Bronchial epithelial cell (primary cell): ENCODE measurements around the gene PTGFRN. TPM values are rescaled to one million over a fixed set of nuclear protein-coding genes. Genes with fewer than 3 reads are reported as not detected.

Experiments
- DNase-seq: peaks from one replicate; pipeline ENCODE4 v3.0.0-alpha.2; 2010; ENCODE audit warnings: low read depth
- FAIRE-seq: peaks from 2 replicates; lab custom pipeline; 2011; peaks lifted over from hg19 to GRCh38; lab: Jason Lieb, UNC
- H3K27me3 ChIP-seq: 2 replicates; pipeline ENCODE4 v1.5.1; 2011; ENCODE audit warnings: low read length; ENCODE audit not compliant: control insufficient read depth, insufficient read depth
- H3K36me3 ChIP-seq: 2 replicates; pipeline ENCODE4 v1.5.1; 2011; ENCODE audit warnings: low read length; ENCODE audit not compliant: control insufficient read depth, insufficient read depth
- H3K4me3 ChIP-seq: 2 replicates; pipeline ENCODE4 v1.5.1; 2011; ENCODE audit warnings: mild to moderate bottlenecking, low read depth, low read length, control low read depth
- total RNA-seq: library from RNA; depleted of rRNA; stranded (reverse); fragments of >200 nt; gene quantifications from 2 replicates; pipeline ENCODE4 v1.2.1, GENCODE V29; 2014
- TF ChIP-seq, protein P1 (sequence below): IDR thresholded peaks from 2 replicates; pipeline ENCODE4 v1.5.1; 2011; ENCODE audit warnings: mild to moderate bottlenecking, moderate library complexity, low read length, control low read depth, inconsistent platforms; ENCODE audit not compliant: insufficient read depth, severe bottlenecking

The PTGFRN gene
- total RNA-seq, 1 donor from 2014 or later, result 89.2 TPM

- TF ChIP-seq, protein P1, sequence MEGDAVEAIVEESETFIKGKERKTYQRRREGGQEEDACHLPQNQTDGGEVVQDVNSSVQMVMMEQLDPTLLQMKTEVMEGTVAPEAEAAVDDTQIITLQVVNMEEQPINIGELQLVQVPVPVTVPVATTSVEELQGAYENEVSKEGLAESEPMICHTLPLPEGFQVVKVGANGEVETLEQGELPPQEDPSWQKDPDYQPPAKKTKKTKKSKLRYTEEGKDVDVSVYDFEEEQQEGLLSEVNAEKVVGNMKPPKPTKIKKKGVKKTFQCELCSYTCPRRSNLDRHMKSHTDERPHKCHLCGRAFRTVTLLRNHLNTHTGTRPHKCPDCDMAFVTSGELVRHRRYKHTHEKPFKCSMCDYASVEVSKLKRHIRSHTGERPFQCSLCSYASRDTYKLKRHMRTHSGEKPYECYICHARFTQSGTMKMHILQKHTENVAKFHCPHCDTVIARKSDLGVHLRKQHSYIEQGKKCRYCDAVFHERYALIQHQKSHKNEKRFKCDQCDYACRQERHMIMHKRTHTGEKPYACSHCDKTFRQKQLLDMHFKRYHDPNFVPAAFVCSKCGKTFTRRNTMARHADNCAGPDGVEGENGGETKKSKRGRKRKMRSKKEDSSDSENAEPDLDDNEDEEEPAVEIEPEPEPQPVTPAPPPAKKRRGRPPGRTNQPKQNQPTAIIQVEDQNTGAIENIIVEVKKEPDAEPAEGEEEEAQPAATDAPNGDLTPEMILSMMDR, result no peak
- H3K4me3 ChIP-seq, result no peak overlapping the region
- FAIRE-seq (no peak), DNase-seq (no peak)
- H3K27me3 ChIP-seq, result no peaks in the 10 kb centered on the region
- peaks cover 18% of the 10 kb centered on the region for H3K36me3 ChIP-seq
These were observed 46.7 kb downstream of the PTGFRN start for GRCh38 chr1:116956378-116956777.

DNA sequence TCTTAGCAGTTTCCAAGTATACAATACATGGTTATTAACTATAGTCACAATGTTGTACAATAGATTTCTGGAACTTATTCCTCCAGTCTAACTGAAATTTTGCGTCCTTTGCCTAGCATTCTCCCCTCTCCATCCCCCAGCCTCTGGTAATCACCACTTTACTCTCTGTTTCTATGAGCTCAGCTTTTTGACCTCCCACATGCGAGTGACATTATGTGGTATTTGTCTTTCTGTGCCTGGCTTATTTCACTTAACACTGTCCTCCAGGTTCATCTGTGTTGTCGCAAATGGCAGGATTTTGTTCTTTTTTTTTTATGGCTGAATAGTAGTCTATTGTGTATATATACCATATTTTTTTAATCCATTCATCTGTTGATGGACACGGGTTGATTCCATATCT lies 47.9 kb downstream of the PTGFRN start:
- FAIRE-seq, result no peak
- DNase-seq, result no peak
- H3K36me3 ChIP-seq, result peaks cover 25% of the 10 kb centered on the region
- TF ChIP-seq, protein P1, result no peak
- H3K27me3 ChIP-seq, result no peaks in the 10 kb centered on the region
- H3K4me3 ChIP-seq, result no peak overlapping the region

DNA sequence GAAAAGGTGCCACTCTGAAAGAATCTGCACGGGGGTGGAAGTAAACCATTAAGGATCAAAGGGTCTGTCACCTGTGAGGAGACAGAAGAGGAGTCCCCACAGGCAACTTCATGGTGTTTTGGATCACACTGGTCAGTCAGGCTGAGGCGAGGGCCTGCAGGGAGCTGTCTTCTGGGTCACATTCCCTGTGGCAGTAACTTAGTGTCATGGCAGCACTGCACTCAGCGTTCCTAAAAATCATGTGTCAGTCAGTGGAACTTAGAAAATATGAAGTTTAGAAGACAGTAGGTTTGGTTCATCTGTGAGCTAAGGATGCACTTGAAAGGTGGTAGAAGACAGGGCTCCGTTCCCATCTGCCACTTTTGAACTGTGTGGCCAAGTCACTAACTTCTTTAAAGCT lies 48.4 kb downstream of the PTGFRN start:
- Histone ChIP-seq H3K36me3 (peaks cover 28% of the 10 kb centered on the region), H3K4me3 (no peak overlapping the region), H3K27me3 (no peaks in the 10 kb centered on the region)
- TF ChIP-seq, protein P1, result no peak
- DNase-seq (no peak), FAIRE-seq (no peak)

DNA sequence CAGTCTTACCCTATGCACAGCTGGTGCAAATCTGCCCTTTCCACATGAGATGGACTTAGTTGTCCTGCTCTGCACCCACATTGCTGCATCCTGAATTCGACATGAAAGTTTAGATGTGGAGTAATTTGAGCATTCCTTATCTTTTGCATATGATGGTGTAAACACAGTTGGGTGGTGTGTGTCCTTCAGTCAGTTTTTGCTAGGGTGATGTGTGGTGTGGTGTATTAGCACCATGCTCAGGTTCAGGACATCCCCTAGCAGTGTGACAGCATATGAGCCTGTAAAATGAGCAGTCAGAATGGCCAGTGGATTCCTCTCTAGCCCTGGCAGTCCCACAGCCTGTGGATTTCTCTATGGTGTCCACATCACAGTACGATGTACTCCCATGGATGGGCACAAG lies 49.3 kb downstream of the PTGFRN start:
- peaks cover 28% of the 10 kb centered on the region for H3K36me3 ChIP-seq
- H3K27me3 ChIP-seq, result no peaks in the 10 kb centered on the region
- FAIRE-seq (peak; percentile 52), DNase-seq (no peak)
- TF ChIP-seq, protein P1, result no peak
- H3K4me3 ChIP-seq, result no peak overlapping the region

DNA sequence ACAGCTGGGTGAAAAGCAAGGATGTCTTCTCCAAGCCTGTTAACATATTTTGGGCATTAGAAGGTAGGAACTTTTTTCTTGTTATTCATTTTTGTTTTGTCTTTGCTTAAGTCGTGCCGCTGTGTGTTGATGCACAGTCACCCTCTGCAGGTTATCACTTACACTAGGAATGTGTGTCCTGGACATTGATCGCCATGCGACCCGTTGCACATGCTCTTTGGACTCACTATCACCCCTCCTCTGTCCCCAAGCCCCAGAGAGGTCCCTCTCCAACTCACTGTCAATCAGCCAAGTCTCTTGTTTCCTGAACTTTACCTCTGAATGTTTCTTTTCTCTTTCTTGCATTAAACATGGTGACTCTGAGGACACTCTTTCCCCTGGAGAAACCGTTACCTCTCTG lies 51.9 kb downstream of the PTGFRN start:
- peaks cover 31% of the 10 kb centered on the region for H3K36me3 ChIP-seq
- no peak for FAIRE-seq
- TF ChIP-seq, protein P1, result no peak

GRCh38 chr1:116962987-116963639 lies 53.4 kb downstream of the PTGFRN start:
- H3K4me3 ChIP-seq, result no peak overlapping the region
- DNase-seq (no peak), FAIRE-seq (no peak)
- no peaks in the 10 kb centered on the region for H3K27me3 ChIP-seq
- peaks cover 30% of the 10 kb centered on the region for H3K36me3 ChIP-seq
- TF ChIP-seq, protein P1, result no peak

More for the DNA sequence above, 51.9 kb downstream of the PTGFRN start:
- no peak for DNase-seq
- H3K27me3 ChIP-seq, result no peaks in the 10 kb centered on the region
- no peak overlapping the region for H3K4me3 ChIP-seq
